HFFc6 (cell line): ENCODE data around the gene ELF3. TPM values are rescaled to one million over a fixed set of nuclear protein-coding genes. Genes with fewer than 3 reads are reported as not detected.

Source experiments
- DNase-seq: peaks from one replicate; pipeline ENCODE4 v3.0.0-alpha.2; 2018
- H3K27ac Mint-ChIP-seq: 2 replicates; pipeline ENCODE4 v1.8.0; 2020; ENCODE audit warnings: mild to moderate bottlenecking, mixed read lengths
- H3K27me3 Mint-ChIP-seq: 2 replicates; pipeline ENCODE4 v1.8.0; 2021; ENCODE audit warnings: mild to moderate bottlenecking, moderate library complexity, mixed read lengths; ENCODE audit not compliant: insufficient read depth
- H3K36me3 Mint-ChIP-seq: 2 replicates; pipeline ENCODE4 v1.8.0; 2021; ENCODE audit warnings: low read depth, mixed read lengths
- H3K4me1 Mint-ChIP-seq: 2 replicates; pipeline ENCODE4 v1.8.0; 2020; ENCODE audit warnings: low read depth, mixed read lengths
- H3K4me3 Mint-ChIP-seq: 2 replicates; pipeline ENCODE4 v1.8.0; 2020; ENCODE audit warnings: mild to moderate bottlenecking, moderate library complexity, mixed read lengths
- H3K9me3 Mint-ChIP-seq: 2 replicates; pipeline ENCODE4 v1.8.0; 2020; ENCODE audit warnings: mild to moderate bottlenecking, mixed read lengths
- total RNA-seq, 6 experiments: library from RNA; stranded (reverse); fragmentation: NEBNext Ultra II Directional; extraction: Animal tissue kit (Norgen Biotek cat#: 25700); gene quantifications; 2 replicates in 1 of 6; 3 replicates in 5 of 6; pipeline ENCODE4 v1.2.3, GENCODE V29; 2021
- TF ChIP-seq, protein P1 (sequence below): fragments of 200-600 bp; sonication (generic); IDR thresholded peaks from 2 replicates; pipeline ENCODE4 v1.5.0; 2021; ENCODE audit warnings: antibody characterized with exemption, mild to moderate bottlenecking

ELF3 gene
- total RNA-seq, 6 experiments from 2014 or later, result 0.09 TPM; not detected in 4

- TF ChIP-seq, protein P1, sequence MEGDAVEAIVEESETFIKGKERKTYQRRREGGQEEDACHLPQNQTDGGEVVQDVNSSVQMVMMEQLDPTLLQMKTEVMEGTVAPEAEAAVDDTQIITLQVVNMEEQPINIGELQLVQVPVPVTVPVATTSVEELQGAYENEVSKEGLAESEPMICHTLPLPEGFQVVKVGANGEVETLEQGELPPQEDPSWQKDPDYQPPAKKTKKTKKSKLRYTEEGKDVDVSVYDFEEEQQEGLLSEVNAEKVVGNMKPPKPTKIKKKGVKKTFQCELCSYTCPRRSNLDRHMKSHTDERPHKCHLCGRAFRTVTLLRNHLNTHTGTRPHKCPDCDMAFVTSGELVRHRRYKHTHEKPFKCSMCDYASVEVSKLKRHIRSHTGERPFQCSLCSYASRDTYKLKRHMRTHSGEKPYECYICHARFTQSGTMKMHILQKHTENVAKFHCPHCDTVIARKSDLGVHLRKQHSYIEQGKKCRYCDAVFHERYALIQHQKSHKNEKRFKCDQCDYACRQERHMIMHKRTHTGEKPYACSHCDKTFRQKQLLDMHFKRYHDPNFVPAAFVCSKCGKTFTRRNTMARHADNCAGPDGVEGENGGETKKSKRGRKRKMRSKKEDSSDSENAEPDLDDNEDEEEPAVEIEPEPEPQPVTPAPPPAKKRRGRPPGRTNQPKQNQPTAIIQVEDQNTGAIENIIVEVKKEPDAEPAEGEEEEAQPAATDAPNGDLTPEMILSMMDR, result 0 out of 2 replicates have a peak, but pooled peaks have one; percentile 7
- H3K27ac Mint-ChIP-seq, result no peak overlapping the region
- no peaks in the 10 kb centered on the region; the same call in 1 of the 2 replicates for H3K27me3 Mint-ChIP-seq
- no peak for DNase-seq
- H3K9me3 Mint-ChIP-seq, result no peaks in the 10 kb centered on the region
- no peak overlapping the region for H3K4me3 Mint-ChIP-seq
- peaks cover 49% of the 10 kb centered on the region for H3K36me3 Mint-ChIP-seq
- peaks cover 17% of the 10 kb centered on the region for H3K4me1 Mint-ChIP-seq
These were observed 7.9 kb upstream of the ELF3 start for GRCh38 chr1:202002507-202002906.

- Mint-ChIP-seq H3K27ac (no peak overlapping the region), H3K4me3 (no peak overlapping the region), H3K27me3 (peaks cover 2% of the 10 kb centered on the region; the same call in 1 of the 2 replicates), H3K4me1 (peaks cover 29% of the 10 kb centered on the region), H3K36me3 (peaks cover 47% of the 10 kb centered on the region), H3K9me3 (no peaks in the 10 kb centered on the region)
- no peak for DNase-seq
- TF ChIP-seq, protein P1, result no peak
These were observed 5.7 kb upstream of the ELF3 start for GRCh38 chr1:202004711-202005110.

- peak; percentile 29 for DNase-seq
- Mint-ChIP-seq H3K27me3 (peaks cover 2% of the 10 kb centered on the region; the same call in 1 of the 2 replicates), H3K4me3 (no peak overlapping the region), H3K9me3 (no peaks in the 10 kb centered on the region), H3K4me1 (peaks cover 31% of the 10 kb centered on the region), H3K36me3 (peaks cover 40% of the 10 kb centered on the region), H3K27ac (no peak overlapping the region)
- TF ChIP-seq, protein P1, result peak; percentile 78
These were observed 4.4 kb upstream of the ELF3 start for GRCh38 chr1:202005958-202006357.

DNA sequence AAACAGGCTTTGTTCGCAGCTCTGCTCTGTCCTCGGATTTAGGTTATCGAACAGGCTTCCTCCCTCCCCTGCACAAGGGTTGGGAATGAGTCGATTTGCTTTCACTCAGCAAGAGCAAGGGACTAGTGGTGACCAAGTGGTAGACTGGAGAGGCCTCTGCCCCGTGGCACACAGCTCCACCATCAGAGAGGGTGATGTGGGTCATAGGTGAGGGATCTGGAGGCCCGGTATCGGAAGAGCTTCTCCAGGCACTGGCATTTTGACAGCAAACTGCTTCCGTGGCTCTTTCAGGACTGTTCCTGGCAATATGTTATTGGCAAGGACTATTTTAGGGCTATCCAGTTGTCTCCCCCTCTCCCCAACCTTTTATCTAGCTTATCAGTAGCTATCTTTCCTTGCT, 3.1 kb upstream of the ELF3 start:
- Mint-ChIP-seq H3K36me3 (peaks cover 36% of the 10 kb centered on the region), H3K27ac (no peak overlapping the region), H3K4me1 (peaks cover 31% of the 10 kb centered on the region), H3K4me3 (no peak overlapping the region), H3K27me3 (peaks cover 14% of the 10 kb centered on the region), H3K9me3 (no peaks in the 10 kb centered on the region)
- TF ChIP-seq, protein P1, result no peak
- no peak for DNase-seq

- Mint-ChIP-seq H3K27me3 (peaks cover 16% of the 10 kb centered on the region), H3K4me1 (peaks cover 31% of the 10 kb centered on the region), H3K36me3 (peaks cover 31% of the 10 kb centered on the region), H3K9me3 (no peaks in the 10 kb centered on the region), H3K27ac (peak overlapping the region; percentile 36; the same call in 1 of the 2 replicates), H3K4me3 (no peak overlapping the region)
- peak; percentile 28 for DNase-seq
- TF ChIP-seq, protein P1, result no peak
These were observed 2.4 kb upstream of the ELF3 start for GRCh38 chr1:202007805-202008489.
